ENCODE data around the gene ICOSLG. TPM values are rescaled to one million over a fixed set of nuclear protein-coding genes. Genes with fewer than 3 reads are reported as not detected.

ICOSLG gene
- total and polyA plus RNA-seq, 2 experiments from 2014 or later: under 0.01 TPM; not detected in 1

GRCh38 chr21:44262338-44263056 is 21.8 kb upstream of the ICOSLG start:
- no peak overlapping the region for H3K4me2 ChIP-seq (ENCODE audit: unreplicated experiment)
- H3K36me3 ChIP-seq (ENCODE audit: low read depth): no peaks in the 10 kb centered on the region
- no peak for TF ChIP-seq EZH2phosphoT487 (IDR thresholded peaks at IDR 0.05; ENCODE audit: insufficient read depth, low read depth)
- no peak for TF ChIP-seq EZH2 (IDR thresholded peaks at IDR 0.05; ENCODE audit: insufficient read depth, poor library complexity, severe bottlenecking)
- H2AFZ ChIP-seq: no peak overlapping the region
- no peaks in the 10 kb centered on the region for H4K20me1 ChIP-seq (ENCODE audit: insufficient read depth)
- H3K9me2 ChIP-seq (ENCODE audit: insufficient read depth): no peaks in the 10 kb centered on the region
- no peaks in the 10 kb centered on the region for H3K79me2 ChIP-seq (ENCODE audit: insufficient read depth)
- DNase-seq: no peak
- H3K27ac ChIP-seq: no peak overlapping the region
- 60 to 66% methylated on average over 1 to 12 of the region's 12 CpGs for WGBS, 2 experiments (ENCODE audit: low coverage in 1 of 2, low lambda C conversion rate in 2 of 2, missing lambda C conversion rate in 2 of 2)
- no peaks in the 10 kb centered on the region for H3K4me1 ChIP-seq (ENCODE audit: insufficient read depth)
- peaks cover 7% of the 10 kb centered on the region; the same call in 1 of the 2 replicates for H3K27me3 ChIP-seq (replicated peaks; ENCODE audit: insufficient read depth)
- no peaks in the 10 kb centered on the region for H3K9me3 ChIP-seq (ENCODE audit: low read depth)
- H3K4me3 ChIP-seq: no peak overlapping the region
- no peaks in the 10 kb centered on the region for H3F3A ChIP-seq (ENCODE audit: insufficient read depth)
- H3K9ac ChIP-seq: no peak overlapping the region
- in situ Hi-C loops (cut with MboI): no loop called here

GRCh38 chr21:44261675-44262295 is 21.0 kb upstream of the ICOSLG start, which contains the start of gene DNMT3L:
Gene DNMT3L (minus strand): TSS chr21:44261897. CDS start chr21:44261259, 638 bp downstream.
- 51 to 83% methylated on average over 5 to 19 of the region's 19 CpGs for WGBS, 2 experiments (ENCODE audit: low coverage in 1 of 2, low lambda C conversion rate in 2 of 2, missing lambda C conversion rate in 2 of 2)
- no peaks in the 10 kb centered on the region for H3K36me3 ChIP-seq (ENCODE audit: low read depth)
- no peaks in the 10 kb centered on the region for H3F3A ChIP-seq (ENCODE audit: insufficient read depth)
- no peak within 1 kb of the TSS for H2AFZ ChIP-seq
- no peaks in the 10 kb centered on the region for H3K9me3 ChIP-seq (ENCODE audit: low read depth)
- H3K4me2 ChIP-seq (ENCODE audit: unreplicated experiment): no peak within 1 kb of the TSS
- in situ Hi-C loops (cut with MboI): no loop called here
- H3K27ac ChIP-seq: no peak within 1 kb of the TSS
- peaks cover 7% of the 10 kb centered on the region; the same call in 1 of the 2 replicates for H3K27me3 ChIP-seq (replicated peaks; ENCODE audit: insufficient read depth)
- no peaks in the 10 kb centered on the region for H3K9me2 ChIP-seq (ENCODE audit: insufficient read depth)
- H3K4me3 ChIP-seq: no peak within 1 kb of the TSS
- H3K9ac ChIP-seq: no peak within 1 kb of the TSS
- TF ChIP-seq EZH2phosphoT487 (IDR thresholded peaks at IDR 0.05; ENCODE audit: insufficient read depth, low read depth): no peak
- no peak for DNase-seq
- H3K4me1 ChIP-seq (ENCODE audit: insufficient read depth): no peaks in the 10 kb centered on the region
- H4K20me1 ChIP-seq (ENCODE audit: insufficient read depth): no peaks in the 10 kb centered on the region
- no peaks in the 10 kb centered on the region for H3K79me2 ChIP-seq (ENCODE audit: insufficient read depth)

- TF ChIP-seq EZH2phosphoT487 (IDR thresholded peaks at IDR 0.05; ENCODE audit: insufficient read depth, low read depth): no peak
- TF ChIP-seq EZH2 (IDR thresholded peaks at IDR 0.05; ENCODE audit: insufficient read depth, poor library complexity, severe bottlenecking): no peak
- no peaks in the 10 kb centered on the region for H3F3A ChIP-seq (ENCODE audit: insufficient read depth)
- no peaks in the 10 kb centered on the region for H3K9me3 ChIP-seq (ENCODE audit: low read depth)
- no peaks in the 10 kb centered on the region for H3K4me1 ChIP-seq (ENCODE audit: insufficient read depth)
- no peaks in the 10 kb centered on the region for H3K36me3 ChIP-seq (ENCODE audit: low read depth)
- H3K9me2 ChIP-seq (ENCODE audit: insufficient read depth): no peaks in the 10 kb centered on the region
- no peak overlapping the region for H3K27ac ChIP-seq
- H3K79me2 ChIP-seq (ENCODE audit: insufficient read depth): no peaks in the 10 kb centered on the region
- H3K4me3 ChIP-seq: no peak overlapping the region
- DNase-seq: no peak
- WGBS, 2 experiments (ENCODE audit: low coverage in 1 of 2, low lambda C conversion rate in 2 of 2, missing lambda C conversion rate in 2 of 2): 52 to 56% methylated on average over 19 of the region's 19 CpGs
- no peak overlapping the region for H3K9ac ChIP-seq
- H3K27me3 ChIP-seq (replicated peaks; ENCODE audit: insufficient read depth): peaks cover 7% of the 10 kb centered on the region; the same call in 1 of the 2 replicates
- in situ Hi-C loops (cut with MboI): no loop called here
- no peak overlapping the region for H3K4me2 ChIP-seq (ENCODE audit: unreplicated experiment)
- no peaks in the 10 kb centered on the region for H4K20me1 ChIP-seq (ENCODE audit: insufficient read depth)
- no peak overlapping the region for H2AFZ ChIP-seq
These were observed 20.3 kb upstream of the ICOSLG start for GRCh38 chr21:44260791-44261631.

GRCh38 chr21:44260066-44260465 is 19.3 kb upstream of the ICOSLG start:
- no peak overlapping the region for H3K27ac ChIP-seq
- no peaks in the 10 kb centered on the region for H3K36me3 ChIP-seq (ENCODE audit: low read depth)
- no peak overlapping the region for H3K4me3 ChIP-seq
- TF ChIP-seq EZH2phosphoT487 (IDR thresholded peaks at IDR 0.05; ENCODE audit: insufficient read depth, low read depth) (no peak), EZH2 (IDR thresholded peaks at IDR 0.05; ENCODE audit: insufficient read depth, poor library complexity, severe bottlenecking) (no peak)
- no peaks in the 10 kb centered on the region for H3K9me3 ChIP-seq (ENCODE audit: low read depth)
- in situ Hi-C loops (cut with MboI): no loop called here
- H2AFZ ChIP-seq: no peak overlapping the region
- H3K79me2 ChIP-seq (ENCODE audit: insufficient read depth): no peaks in the 10 kb centered on the region
- H3K9ac ChIP-seq: no peak overlapping the region
- H3K4me1 ChIP-seq (ENCODE audit: insufficient read depth): no peaks in the 10 kb centered on the region
- WGBS, 2 experiments (ENCODE audit: low coverage in 1 of 2, low lambda C conversion rate in 2 of 2, missing lambda C conversion rate in 2 of 2): 36 to 40% methylated on average over 4 of the region's 4 CpGs
- peaks cover 7% of the 10 kb centered on the region; the same call in 1 of the 2 replicates for H3K27me3 ChIP-seq (replicated peaks; ENCODE audit: insufficient read depth)
- H3K4me2 ChIP-seq (ENCODE audit: unreplicated experiment): no peak overlapping the region
- H3K9me2 ChIP-seq (ENCODE audit: insufficient read depth): no peaks in the 10 kb centered on the region
- H4K20me1 ChIP-seq (ENCODE audit: insufficient read depth): no peaks in the 10 kb centered on the region
- H3F3A ChIP-seq (ENCODE audit: insufficient read depth): no peaks in the 10 kb centered on the region
- DNase-seq: no peak
